ENCODE results near the gene PRSS57. TPM values are rescaled to one million over a fixed set of nuclear protein-coding genes. Genes with fewer than 3 reads are reported as not detected.

PRSS57 gene
- total and polyA plus RNA-seq, 2 of the 13 experiments (the other 11 are each of a cell fraction or from before 2014, with no cell fraction given) = 0.12 TPM; not detected in 1

- TF ChIP-seq ZFP36L1 (CRISPR knock-in tag; IDR thresholded peaks at IDR 0.05) (peak; percentile 92), ZNF709 (CRISPR knock-in tag; IDR thresholded peaks at IDR 0.05) (peak; percentile 74), SNAI1 (CRISPR knock-in tag; IDR thresholded peaks at IDR 0.05; ENCODE audit: borderline replicate concordance) (no peak), MTA3 (CRISPR knock-in tag; IDR thresholded peaks at IDR 0.05) (no peak), MBNL3 (CRISPR knock-in tag; conservative IDR thresholded peaks at IDR 0.05) (no peak), KMT2B (CRISPR knock-in tag; IDR thresholded peaks at IDR 0.05) (peak; percentile 27; the same call in 1 of the 2 replicates), BRD4 (CRISPR knock-in tag; IDR thresholded peaks at IDR 0.05) (no peak), CEBPB (IDR thresholded peaks at IDR 0.05; ENCODE audit: borderline replicate concordance, low read depth, low read length) (peak; percentile 12; the same call in 1 of the 2 replicates), PLRG1 (conservative IDR thresholded peaks at IDR 0.05) (no peak), ZNF605 (CRISPR knock-in tag; IDR thresholded peaks at IDR 0.05) (peak; percentile 58; the same call in 1 of the 2 replicates), ZNF781 (CRISPR knock-in tag; IDR thresholded peaks at IDR 0.05; ENCODE audit: borderline replicate concordance, not compliant biosample characterization) (no peak), ZBTB44 (CRISPR knock-in tag; IDR thresholded peaks at IDR 0.05) (no peak), CREB3 (CRISPR knock-in tag; IDR thresholded peaks at IDR 0.05) (0 out of 2 replicates have a peak, but pooled peaks have one; percentile 79), MAF1 (CRISPR knock-in tag; IDR thresholded peaks at IDR 0.05; ENCODE audit: borderline replicate concordance) (no peak), ZXDC (CRISPR knock-in tag; IDR thresholded peaks at IDR 0.05) (no peak), MATR3 (CRISPR knock-in tag; IDR thresholded peaks at IDR 0.05) (no peak), MXD4 (CRISPR knock-in tag; IDR thresholded peaks at IDR 0.05) (peak; percentile 76; the same call in 1 of the 2 replicates), SNAPC2 (CRISPR knock-in tag; IDR thresholded peaks at IDR 0.05) (0 out of 2 replicates have a peak, but pooled peaks have one; percentile 81), FOXC1 (CRISPR knock-in tag; IDR thresholded peaks at IDR 0.05; ENCODE audit: borderline replicate concordance) (no peak), HNF4A (CRISPR knock-in tag; IDR thresholded peaks at IDR 0.05) (peak; percentile 90), ZNF44 (CRISPR knock-in tag; IDR thresholded peaks at IDR 0.05) (no peak), RORA (CRISPR knock-in tag; IDR thresholded peaks at IDR 0.05) (no peak)
- TF ChIP-seq, protein P1, sequence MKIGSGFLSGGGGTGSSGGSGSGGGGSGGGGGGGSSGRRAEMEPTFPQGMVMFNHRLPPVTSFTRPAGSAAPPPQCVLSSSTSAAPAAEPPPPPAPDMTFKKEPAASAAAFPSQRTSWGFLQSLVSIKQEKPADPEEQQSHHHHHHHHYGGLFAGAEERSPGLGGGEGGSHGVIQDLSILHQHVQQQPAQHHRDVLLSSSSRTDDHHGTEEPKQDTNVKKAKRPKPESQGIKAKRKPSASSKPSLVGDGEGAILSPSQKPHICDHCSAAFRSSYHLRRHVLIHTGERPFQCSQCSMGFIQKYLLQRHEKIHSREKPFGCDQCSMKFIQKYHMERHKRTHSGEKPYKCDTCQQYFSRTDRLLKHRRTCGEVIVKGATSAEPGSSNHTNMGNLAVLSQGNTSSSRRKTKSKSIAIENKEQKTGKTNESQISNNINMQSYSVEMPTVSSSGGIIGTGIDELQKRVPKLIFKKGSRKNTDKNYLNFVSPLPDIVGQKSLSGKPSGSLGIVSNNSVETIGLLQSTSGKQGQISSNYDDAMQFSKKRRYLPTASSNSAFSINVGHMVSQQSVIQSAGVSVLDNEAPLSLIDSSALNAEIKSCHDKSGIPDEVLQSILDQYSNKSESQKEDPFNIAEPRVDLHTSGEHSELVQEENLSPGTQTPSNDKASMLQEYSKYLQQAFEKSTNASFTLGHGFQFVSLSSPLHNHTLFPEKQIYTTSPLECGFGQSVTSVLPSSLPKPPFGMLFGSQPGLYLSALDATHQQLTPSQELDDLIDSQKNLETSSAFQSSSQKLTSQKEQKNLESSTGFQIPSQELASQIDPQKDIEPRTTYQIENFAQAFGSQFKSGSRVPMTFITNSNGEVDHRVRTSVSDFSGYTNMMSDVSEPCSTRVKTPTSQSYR (CRISPR knock-in tag; IDR thresholded peaks at IDR 0.05; ENCODE audit: borderline replicate concordance) = 0 out of 2 replicates have a peak, but pooled peaks have one; percentile 40
These were observed 44.9 kb upstream of the PRSS57 start (continued) for GRCh38 chr19:739998-740715.

All from HepG2 (cell line).